HL-60 (cell line): ENCODE results near the gene INPP5K.
"Not testable (repeated sequence)": the region's sequence is repeated elsewhere in the genome, so short reads cannot be mapped to it uniquely, and the experiment has no call there.

Source experiments
- DNase-seq, 2 experiments: peaks; one replicate each; pipeline ENCODE4 v3.0.0-alpha.2; 2010 to 2020; ENCODE audit warnings: low read depth in 1 of 2, low spot score in 1 of 2
- H3K27ac ChIP-seq: fragments of 250-450 bp; sonication (Bioruptor Pico); replicated peaks from 2 replicates; pipeline ENCODE4 v1.5.1; 2020; ENCODE audit warnings: mild to moderate bottlenecking, moderate library complexity
- H3K27me3 ChIP-seq: fragments of 250-450 bp; sonication (Bioruptor Pico); 2 replicates; pipeline ENCODE4 v1.5.1; 2021; ENCODE audit warnings: mild to moderate bottlenecking, moderate library complexity; ENCODE audit not compliant: insufficient read depth, poor library complexity, severe bottlenecking
- H3K4me3 ChIP-seq: replicated peaks from 2 replicates; pipeline ENCODE4 v1.5.1; 2011; ENCODE audit warnings: mild to moderate bottlenecking, control low read depth, low read length; ENCODE audit not compliant: insufficient read depth
- GABPA ChIP-seq: IDR thresholded peaks from 2 replicates; pipeline ENCODE4 v1.6.1; 2012; ENCODE audit warnings: low read depth
- POLR2AphosphoS5 ChIP-seq: IDR thresholded peaks from 2 replicates; pipeline ENCODE4 v1.6.1; 2012; ENCODE audit warnings: low read depth
- SPI1 ChIP-seq: IDR thresholded peaks from 2 replicates; pipeline ENCODE4 v1.6.1; 2012; ENCODE audit warnings: low read depth, mild to moderate bottlenecking, borderline replicate concordance
- long read RNA-seq: library from polyadenylated mRNA; unstranded; transcript quantifications from one replicate; pipeline ENCODE4 v2.0.0, GENCODE V29; 2020
- TF ChIP-seq, protein P1 (sequence below): IDR thresholded peaks from 2 replicates; pipeline ENCODE4 v1.6.1; 2012; ENCODE audit warnings: low read depth; ENCODE audit not compliant: insufficient replicate concordance
- TF ChIP-seq, protein P2 (sequence below): IDR thresholded peaks from one replicate; pipeline ENCODE4 v1.5.1; 2011; ENCODE audit warnings: low read length, control low read depth, inconsistent platforms; ENCODE audit not compliant: insufficient read depth

INPP5K gene
- long read RNA-seq, transcript INPP5K-204 (12 exons, 2,988 nt): major isoform, 107 of 176 reads
- long read RNA-seq, partial matches to known transcripts: 3 of 176 reads
- long read RNA-seq, other reads (novel, unspliced or antisense): 62 of 176 reads

DNA sequence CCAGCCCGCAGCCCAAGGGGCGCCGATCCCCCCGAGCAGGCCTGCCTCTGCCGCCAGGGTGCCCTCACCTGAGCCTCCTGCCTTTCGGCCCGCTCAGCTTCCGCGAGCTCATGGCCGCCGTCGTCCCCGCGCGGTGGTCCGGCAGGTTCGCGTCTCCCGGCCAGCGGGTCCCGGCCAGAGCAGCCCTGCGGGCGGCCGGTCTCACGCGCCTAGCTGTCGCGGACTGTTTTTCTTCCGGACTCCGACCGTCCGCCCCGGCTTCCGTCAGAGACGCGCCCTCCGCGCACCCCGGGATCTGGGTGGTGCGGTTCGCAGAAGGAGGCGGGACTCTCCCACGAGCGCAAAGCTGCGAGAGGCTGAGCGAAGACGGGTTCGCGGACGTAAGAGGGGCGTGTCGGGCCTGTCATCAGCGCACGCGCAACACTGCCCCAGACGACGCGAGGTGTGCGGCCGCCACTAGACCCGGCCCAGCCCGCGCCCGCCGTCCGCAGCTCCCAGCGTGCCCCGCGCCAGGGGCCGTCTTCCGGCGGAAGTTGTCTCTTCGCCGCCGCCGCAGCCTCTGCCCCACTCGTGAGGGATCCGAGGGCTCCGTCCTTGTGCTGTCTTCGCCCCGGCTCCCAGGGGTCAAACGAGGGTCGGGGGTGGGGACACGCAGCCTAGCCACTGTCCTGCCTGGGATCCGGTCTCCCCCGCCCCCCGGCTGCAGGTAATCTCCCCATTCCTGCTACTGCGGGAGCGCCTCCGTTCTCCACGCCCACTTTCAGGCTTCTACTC lies at the start of gene INPP5K:
INPP5K (minus strand) TSS at position 225 of the 774 bp plus-strand sequence; CDS start at position 112, 113 bp downstream.
- Histone ChIP-seq H3K27ac (peak within 1 kb of the TSS; percentile 74), H3K4me3 (peak within 1 kb of the TSS; percentile 98), H3K27me3 (no peaks in the 10 kb centered on the region)
- DNase-seq: peak; percentile 90 to 93
- TF ChIP-seq POLR2AphosphoS5 (peak; percentile 60; the same call in 1 of the 2 replicates), GABPA (peak; percentile 83), SPI1 (no peak)
- TF ChIP-seq, protein P1, sequence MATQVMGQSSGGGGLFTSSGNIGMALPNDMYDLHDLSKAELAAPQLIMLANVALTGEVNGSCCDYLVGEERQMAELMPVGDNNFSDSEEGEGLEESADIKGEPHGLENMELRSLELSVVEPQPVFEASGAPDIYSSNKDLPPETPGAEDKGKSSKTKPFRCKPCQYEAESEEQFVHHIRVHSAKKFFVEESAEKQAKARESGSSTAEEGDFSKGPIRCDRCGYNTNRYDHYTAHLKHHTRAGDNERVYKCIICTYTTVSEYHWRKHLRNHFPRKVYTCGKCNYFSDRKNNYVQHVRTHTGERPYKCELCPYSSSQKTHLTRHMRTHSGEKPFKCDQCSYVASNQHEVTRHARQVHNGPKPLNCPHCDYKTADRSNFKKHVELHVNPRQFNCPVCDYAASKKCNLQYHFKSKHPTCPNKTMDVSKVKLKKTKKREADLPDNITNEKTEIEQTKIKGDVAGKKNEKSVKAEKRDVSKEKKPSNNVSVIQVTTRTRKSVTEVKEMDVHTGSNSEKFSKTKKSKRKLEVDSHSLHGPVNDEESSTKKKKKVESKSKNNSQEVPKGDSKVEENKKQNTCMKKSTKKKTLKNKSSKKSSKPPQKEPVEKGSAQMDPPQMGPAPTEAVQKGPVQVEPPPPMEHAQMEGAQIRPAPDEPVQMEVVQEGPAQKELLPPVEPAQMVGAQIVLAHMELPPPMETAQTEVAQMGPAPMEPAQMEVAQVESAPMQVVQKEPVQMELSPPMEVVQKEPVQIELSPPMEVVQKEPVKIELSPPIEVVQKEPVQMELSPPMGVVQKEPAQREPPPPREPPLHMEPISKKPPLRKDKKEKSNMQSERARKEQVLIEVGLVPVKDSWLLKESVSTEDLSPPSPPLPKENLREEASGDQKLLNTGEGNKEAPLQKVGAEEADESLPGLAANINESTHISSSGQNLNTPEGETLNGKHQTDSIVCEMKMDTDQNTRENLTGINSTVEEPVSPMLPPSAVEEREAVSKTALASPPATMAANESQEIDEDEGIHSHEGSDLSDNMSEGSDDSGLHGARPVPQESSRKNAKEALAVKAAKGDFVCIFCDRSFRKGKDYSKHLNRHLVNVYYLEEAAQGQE: no peak
- TF ChIP-seq, protein P2, sequence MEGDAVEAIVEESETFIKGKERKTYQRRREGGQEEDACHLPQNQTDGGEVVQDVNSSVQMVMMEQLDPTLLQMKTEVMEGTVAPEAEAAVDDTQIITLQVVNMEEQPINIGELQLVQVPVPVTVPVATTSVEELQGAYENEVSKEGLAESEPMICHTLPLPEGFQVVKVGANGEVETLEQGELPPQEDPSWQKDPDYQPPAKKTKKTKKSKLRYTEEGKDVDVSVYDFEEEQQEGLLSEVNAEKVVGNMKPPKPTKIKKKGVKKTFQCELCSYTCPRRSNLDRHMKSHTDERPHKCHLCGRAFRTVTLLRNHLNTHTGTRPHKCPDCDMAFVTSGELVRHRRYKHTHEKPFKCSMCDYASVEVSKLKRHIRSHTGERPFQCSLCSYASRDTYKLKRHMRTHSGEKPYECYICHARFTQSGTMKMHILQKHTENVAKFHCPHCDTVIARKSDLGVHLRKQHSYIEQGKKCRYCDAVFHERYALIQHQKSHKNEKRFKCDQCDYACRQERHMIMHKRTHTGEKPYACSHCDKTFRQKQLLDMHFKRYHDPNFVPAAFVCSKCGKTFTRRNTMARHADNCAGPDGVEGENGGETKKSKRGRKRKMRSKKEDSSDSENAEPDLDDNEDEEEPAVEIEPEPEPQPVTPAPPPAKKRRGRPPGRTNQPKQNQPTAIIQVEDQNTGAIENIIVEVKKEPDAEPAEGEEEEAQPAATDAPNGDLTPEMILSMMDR: no peak

DNA sequence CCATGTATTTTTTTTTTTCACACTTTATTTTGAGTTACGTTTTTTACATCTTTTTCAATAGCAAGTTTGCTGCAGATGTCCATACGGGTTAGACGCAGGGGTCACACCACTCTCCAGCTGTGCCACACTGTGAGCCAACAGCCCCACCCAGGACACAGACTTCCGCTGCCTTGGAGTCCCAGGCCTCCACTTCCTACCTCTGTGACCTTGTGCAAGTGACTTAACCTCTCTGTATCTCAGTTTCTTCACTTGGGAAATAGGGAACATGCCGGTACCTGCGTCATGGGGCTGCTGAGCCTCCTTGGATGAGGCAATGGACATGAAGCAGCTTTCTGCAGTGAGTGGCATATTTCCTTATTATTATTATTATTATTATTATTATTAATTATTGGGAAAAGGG lies 49.5 kb upstream of the INPP5K start:
- no peak overlapping the region for H3K4me3 ChIP-seq
- no peaks in the 10 kb centered on the region for H3K27me3 ChIP-seq
- TF ChIP-seq SPI1 (no peak), GABPA (no peak), POLR2AphosphoS5 (no peak)
- TF ChIP-seq, protein P2: no peak
- TF ChIP-seq, protein P1: no peak
- no peak overlapping the region; the same call in 1 of the 2 replicates for H3K27ac ChIP-seq
- peak; percentile 38 to 48 for DNase-seq

DNA sequence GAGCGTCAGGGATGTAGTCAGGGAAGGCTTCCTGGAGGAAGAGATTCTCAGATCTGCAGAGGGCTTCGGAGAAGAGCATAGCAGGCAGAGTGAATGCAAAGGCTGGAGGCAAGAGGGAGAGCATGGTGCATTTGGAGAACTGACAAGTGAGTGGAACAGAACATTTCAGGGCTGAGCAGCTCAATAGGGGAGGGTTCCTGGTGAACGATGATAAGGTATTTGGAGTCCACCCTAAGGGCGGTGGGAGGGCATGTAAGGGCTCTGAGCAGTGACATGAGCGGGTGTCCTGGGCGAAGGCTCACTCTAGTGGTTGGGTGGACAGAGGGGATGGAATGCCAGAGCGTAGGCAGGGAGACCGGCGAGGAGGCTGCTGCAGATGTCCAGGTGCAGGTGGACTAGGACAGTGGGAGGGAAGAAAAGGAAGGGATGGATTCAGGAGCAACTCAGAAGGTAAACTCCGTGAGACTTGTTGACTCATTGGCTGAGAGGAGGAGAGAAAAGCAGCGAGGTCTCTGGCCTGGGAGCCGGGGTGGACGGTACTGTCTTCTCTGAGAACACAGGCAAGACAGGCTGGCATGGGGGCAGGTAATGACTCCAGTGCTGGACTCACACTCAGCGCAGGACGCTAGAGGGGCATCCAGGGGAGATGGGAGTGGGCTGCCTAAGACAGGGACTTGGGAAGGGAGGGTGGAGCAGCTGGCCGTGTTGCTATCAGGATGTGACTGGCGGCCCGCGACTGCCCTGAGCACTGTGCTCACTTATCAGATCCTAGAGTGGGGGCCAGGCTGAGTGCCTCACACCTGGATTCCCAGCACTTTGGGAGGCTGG lies 47.6 kb upstream of the INPP5K start:
- H3K27ac ChIP-seq: no peak overlapping the region
- no peak for DNase-seq
- H3K4me3 ChIP-seq: no peak overlapping the region
- TF ChIP-seq SPI1 (no peak), GABPA (no peak), POLR2AphosphoS5 (no peak)
- TF ChIP-seq, protein P2: no peak
- TF ChIP-seq, protein P1: no peak
- H3K27me3 ChIP-seq: no peaks in the 10 kb centered on the region

DNA sequence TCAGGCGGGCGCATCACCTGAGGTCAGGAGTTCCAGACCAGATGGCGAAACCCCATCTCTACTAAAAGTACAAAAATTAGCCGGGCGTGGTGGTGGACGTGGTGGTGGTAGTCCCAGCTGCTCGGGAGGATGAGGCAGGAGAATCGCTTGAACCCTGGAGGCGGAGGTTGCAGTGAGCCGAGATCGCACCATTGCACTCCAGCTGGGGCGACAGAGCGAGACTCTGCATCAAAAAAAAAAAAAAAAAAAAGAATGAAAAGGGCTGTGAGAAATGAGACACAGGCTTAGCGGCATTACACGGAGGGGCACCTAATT lies 47.0 kb upstream of the INPP5K start:
- H3K27ac ChIP-seq, H3K4me3 ChIP-seq, H3K27me3 ChIP-seq, DNase-seq: not testable (repeated sequence)
